GM20000 (cell line): ENCODE measurements around the gene SLC6A6.

ENCODE experiments used
- DNase-seq: peaks from one replicate; pipeline ENCODE4 v3.0.0; 2012; ENCODE audit warnings: low spot score
- TF ChIP-seq, protein P1 (sequence below): IDR thresholded peaks from 2 replicates; pipeline ENCODE4 v1.5.1; 2012; ENCODE audit warnings: mild to moderate bottlenecking, control low read depth; ENCODE audit errors: extremely low read depth, missing control alignments

The SLC6A6 gene

DNA sequence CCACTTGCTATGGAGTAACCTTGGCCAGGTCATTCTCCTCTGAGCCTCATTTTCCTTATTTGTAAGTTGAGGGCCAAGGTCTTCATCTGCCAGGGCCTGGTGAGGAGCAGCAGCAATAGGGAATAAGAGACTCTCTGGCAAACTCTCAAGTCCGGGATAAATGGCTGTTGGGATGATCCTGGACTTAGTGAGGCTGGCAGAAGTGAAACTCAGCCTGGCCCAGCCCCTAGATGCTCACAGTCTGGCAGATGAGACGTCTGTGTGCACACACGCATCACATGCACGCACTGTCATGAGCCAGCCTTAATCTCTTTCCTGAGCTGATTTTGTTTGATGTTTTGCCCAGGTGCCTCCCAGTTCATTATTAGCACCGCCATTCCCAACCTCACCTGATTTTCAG, 26.8 kb downstream of the SLC6A6 start:
- TF ChIP-seq, protein P1, sequence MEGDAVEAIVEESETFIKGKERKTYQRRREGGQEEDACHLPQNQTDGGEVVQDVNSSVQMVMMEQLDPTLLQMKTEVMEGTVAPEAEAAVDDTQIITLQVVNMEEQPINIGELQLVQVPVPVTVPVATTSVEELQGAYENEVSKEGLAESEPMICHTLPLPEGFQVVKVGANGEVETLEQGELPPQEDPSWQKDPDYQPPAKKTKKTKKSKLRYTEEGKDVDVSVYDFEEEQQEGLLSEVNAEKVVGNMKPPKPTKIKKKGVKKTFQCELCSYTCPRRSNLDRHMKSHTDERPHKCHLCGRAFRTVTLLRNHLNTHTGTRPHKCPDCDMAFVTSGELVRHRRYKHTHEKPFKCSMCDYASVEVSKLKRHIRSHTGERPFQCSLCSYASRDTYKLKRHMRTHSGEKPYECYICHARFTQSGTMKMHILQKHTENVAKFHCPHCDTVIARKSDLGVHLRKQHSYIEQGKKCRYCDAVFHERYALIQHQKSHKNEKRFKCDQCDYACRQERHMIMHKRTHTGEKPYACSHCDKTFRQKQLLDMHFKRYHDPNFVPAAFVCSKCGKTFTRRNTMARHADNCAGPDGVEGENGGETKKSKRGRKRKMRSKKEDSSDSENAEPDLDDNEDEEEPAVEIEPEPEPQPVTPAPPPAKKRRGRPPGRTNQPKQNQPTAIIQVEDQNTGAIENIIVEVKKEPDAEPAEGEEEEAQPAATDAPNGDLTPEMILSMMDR: no peak
- DNase-seq: no peak

GRCh38 chr3:14429640-14430039, 27.2 kb downstream of the SLC6A6 start:
- TF ChIP-seq, protein P1: no peak
- DNase-seq: no peak

GRCh38 chr3:14430053-14430452, 27.6 kb downstream of the SLC6A6 start:
- no peak for DNase-seq
- TF ChIP-seq, protein P1: no peak

DNA sequence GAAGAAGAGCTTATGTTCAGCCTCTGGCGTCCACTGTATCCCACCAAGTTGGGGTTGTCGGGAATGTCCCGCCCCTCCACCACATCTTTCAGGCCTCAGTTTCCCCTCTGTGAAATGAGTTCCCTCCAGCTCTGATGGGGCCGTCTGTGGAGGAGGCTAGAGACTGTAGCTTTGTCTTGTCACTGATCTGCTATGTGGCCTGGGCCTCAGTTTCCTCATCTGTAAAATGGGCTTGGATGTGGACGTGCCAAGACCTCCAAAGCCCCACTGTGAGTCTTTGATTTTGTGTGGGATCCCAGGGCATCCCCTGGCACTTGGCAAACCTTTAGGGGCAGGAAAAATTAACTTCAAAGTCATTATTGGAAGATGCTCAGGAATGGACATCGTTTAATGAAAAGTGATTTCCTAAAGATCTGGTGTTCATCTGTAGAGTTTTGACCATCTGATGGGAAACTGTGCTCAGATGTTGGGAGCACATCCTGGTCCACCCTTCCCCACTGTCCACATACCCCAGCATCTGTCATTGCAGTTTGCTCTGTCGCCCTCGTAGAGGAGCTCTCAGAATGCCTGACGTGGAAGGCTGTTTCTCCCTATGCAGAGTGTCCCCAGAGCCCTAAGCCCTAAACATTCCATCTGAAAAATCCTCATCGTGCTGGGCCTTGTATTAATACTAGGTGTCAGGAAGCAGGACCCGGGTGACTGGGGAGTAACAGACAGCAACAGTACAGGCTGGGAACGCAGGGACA, 28.5 kb downstream of the SLC6A6 start:
- DNase-seq: no peak
- TF ChIP-seq, protein P1: no peak

GRCh38 chr3:14431452-14431916, 29.1 kb downstream of the SLC6A6 start:
- TF ChIP-seq, protein P1: peak; percentile 42
- peak; percentile 61 for DNase-seq

DNA sequence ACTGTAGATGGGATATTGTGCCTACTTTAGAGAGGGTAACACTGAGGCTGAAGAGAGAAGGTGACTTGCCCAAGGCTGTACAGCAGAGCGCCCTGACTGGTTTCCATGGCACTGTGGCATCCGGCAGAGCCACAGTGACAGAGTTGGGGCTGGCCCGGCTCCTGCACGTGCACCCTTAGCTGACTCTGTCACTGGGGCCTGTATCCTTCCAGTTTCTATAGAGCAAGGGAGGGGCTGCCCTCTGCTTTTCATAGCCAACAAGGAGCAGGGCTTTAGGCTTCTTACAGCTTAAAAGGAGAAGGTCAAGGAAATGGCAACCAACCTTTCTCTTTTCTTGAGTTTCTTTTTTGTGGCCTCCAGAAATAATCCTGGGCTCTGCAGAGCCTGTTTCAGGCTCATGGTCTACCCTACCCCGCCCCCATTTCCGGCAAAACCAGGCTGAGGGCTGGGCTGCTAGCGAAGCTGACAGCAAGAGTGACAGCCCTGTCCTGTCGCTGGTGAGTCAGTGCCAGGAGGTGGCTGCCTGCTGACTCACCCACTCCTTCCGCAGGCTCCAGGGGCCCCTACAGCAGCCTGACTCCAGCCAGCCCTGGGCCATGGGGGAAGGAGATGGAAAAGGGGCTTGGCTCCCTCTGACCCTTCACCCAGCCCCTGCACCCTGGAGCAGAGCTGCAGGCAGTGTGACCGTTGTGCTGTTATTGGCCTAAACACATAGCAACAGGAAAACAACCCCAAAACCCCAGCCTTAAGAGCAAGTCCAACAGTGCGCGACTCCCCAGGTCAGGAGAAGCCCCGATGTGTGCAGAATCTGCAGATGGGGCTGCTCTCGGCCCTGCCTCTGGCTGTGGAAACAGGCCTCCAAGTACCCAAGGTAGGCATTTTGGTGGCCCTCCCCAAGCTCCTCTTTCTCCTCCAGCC, 29.8 kb downstream of the SLC6A6 start:
- DNase-seq: peak; percentile 90
- TF ChIP-seq, protein P1: no peak

DNA sequence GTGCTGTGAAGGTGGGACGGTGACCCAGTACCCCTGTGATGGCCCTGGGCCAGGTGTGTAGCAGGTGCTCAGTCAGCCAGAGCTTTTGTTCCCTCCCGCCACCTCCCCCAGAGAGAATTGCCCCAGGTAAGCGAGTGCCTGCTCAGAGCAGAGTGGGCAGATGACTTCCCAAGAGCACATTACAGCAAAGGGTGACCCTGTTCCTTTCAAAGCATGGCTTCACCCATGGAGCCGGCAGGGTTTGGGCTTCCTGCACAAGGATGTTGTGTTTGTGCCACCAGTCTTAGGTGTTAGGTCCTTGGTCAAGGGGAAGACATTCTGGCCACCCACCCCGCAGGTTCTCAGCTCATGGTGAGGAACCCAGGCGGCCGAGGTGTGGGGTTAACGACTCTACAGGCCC, 30.7 kb downstream of the SLC6A6 start:
- TF ChIP-seq, protein P1: no peak
- DNase-seq: no peak
